Measurements from ENCODE around the gene RAB5A.
A peak's percentile ranks its signal among the peaks of the same experiment; 100 is the strongest.

The RAB5A gene

DNA sequence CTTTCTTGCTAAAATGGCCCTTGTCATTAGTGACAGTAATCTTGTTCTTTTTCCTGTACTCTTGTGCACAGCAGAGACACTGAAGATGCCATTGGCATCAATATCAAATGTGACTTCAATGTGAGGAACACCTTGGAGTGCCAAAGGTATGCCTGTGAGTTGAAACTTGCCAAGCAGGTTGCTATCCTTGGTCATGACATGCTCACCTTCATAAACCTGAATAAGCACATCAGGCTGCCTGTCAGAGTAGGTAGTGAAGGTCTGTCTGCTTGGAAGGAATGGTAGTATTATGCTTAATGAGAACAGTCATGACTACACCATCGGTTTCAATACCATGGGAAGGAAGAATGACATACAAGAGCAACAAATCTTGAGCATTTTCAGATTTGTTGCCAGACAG, 6.3 kb upstream of the RAB5A start:
- no peak overlapping the region for H4K12ac ChIP-seq (ENCODE audit: low read depth, low read length)
- H3K27ac ChIP-seq (ENCODE audit: low read depth, low read length) = no peak overlapping the region
- H2BK120ac ChIP-seq (ENCODE audit: insufficient read depth, low read length, poor library complexity) = no peak overlapping the region
- H3K18ac ChIP-seq (ENCODE audit: low read length) = no peak overlapping the region
- peak in 1 of 2 donors; percentile 38 for DNase-seq
- no peak overlapping the region for H3K23ac ChIP-seq (ENCODE audit: low read length)
- no peak overlapping the region for H3K9ac ChIP-seq (ENCODE audit: low read length)
- H4K8ac ChIP-seq (ENCODE audit: low read depth, low read length) = no peak overlapping the region
- no peaks in the 10 kb centered on the region for H3K79me2 ChIP-seq (ENCODE audit: control insufficient read depth, insufficient read depth, low read length, poor library complexity)
- no peaks in the 10 kb centered on the region for H3K36me3 ChIP-seq (ENCODE audit: control insufficient read depth in 1 of 2, insufficient read depth in 2 of 2, low read length in 2 of 2)
- no peaks in the 10 kb centered on the region for H3K27me3 ChIP-seq (ENCODE audit: insufficient read depth, low read length)
- H3K79me1 ChIP-seq (ENCODE audit: low read length) = no peaks in the 10 kb centered on the region
- H3K4me2 ChIP-seq (ENCODE audit: low read length) = no peak overlapping the region
- no CpG with 5 or more reads among the region's 1 CpG for WGBS (ENCODE audit: extremely low coverage, insufficient coverage, insufficient read length)
- no peak overlapping the region for H4K91ac ChIP-seq (ENCODE audit: low read depth, low read length)
- H3K9me3 ChIP-seq (ENCODE audit: insufficient read depth, low read depth, low read length) = no peaks in the 10 kb centered on the region
- H2AFZ ChIP-seq (ENCODE audit: insufficient read depth, low read length, poor library complexity) = no peak overlapping the region
- no peak overlapping the region for H2BK12ac ChIP-seq (ENCODE audit: low read length)
- no peak overlapping the region for H3K14ac ChIP-seq (ENCODE audit: low read length)
- H2AK5ac ChIP-seq (ENCODE audit: low read length) = no peak overlapping the region
- H3K4me3 ChIP-seq (ENCODE audit: low read depth, low read length) = no peak overlapping the region
- no peak overlapping the region for H2BK5ac ChIP-seq (ENCODE audit: low read depth, low read length, poor library complexity)
- peaks cover 0 to 4% of the 10 kb centered on the region in 2 experiments for H3K4me1 ChIP-seq (ENCODE audit: control insufficient read depth in 1 of 2, insufficient read depth in 2 of 2, low read length in 2 of 2)
- no peak overlapping the region for H3K4ac ChIP-seq (ENCODE audit: low read depth, low read length)

DNA sequence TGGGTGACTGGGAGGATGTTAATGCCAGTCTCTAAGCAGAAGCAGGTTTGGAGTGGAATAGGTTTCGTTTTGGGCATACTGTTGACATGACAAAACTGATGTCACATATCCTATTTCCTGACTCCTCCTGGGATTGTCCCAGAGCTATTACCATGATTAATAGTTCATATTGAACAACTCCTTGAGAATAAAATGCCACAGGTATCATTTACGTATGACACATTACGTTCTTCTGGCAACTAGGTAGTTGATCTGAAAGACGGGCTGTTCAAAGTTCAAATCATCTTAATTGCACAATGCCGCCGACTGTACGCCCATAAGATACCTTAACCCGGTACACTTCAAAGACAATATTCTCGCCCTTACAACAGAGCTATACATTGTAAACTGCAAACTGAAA, 1.4 kb upstream of the RAB5A start:
- no peak overlapping the region for H2BK5ac ChIP-seq (ENCODE audit: low read depth, low read length, poor library complexity)
- no peak overlapping the region for H3K14ac ChIP-seq (ENCODE audit: low read length)
- H3K4me2 ChIP-seq (ENCODE audit: low read length) = no peak overlapping the region
- H3K27ac ChIP-seq (ENCODE audit: low read depth, low read length) = no peak overlapping the region
- H2AFZ ChIP-seq (ENCODE audit: insufficient read depth, low read length, poor library complexity) = no peak overlapping the region
- H2BK12ac ChIP-seq (ENCODE audit: low read length) = no peak overlapping the region
- no peak overlapping the region for H3K4ac ChIP-seq (ENCODE audit: low read depth, low read length)
- no peaks in the 10 kb centered on the region for H3K36me3 ChIP-seq (ENCODE audit: control insufficient read depth in 1 of 2, insufficient read depth in 2 of 2, low read length in 2 of 2)
- H3K18ac ChIP-seq (ENCODE audit: low read length) = no peak overlapping the region
- H3K27me3 ChIP-seq (ENCODE audit: insufficient read depth, low read length) = no peaks in the 10 kb centered on the region
- no peak overlapping the region for H4K8ac ChIP-seq (ENCODE audit: low read depth, low read length)
- no peak overlapping the region for H3K9ac ChIP-seq (ENCODE audit: low read length)
- no peak overlapping the region for H4K91ac ChIP-seq (ENCODE audit: low read depth, low read length)
- H3K9me3 ChIP-seq (ENCODE audit: insufficient read depth, low read depth, low read length) = peaks cover 2% of the 10 kb centered on the region
- no peak overlapping the region for H4K12ac ChIP-seq (ENCODE audit: low read depth, low read length)
- H3K79me1 ChIP-seq (ENCODE audit: low read length) = peaks cover 13% of the 10 kb centered on the region
- H2AK5ac ChIP-seq (ENCODE audit: low read length) = no peak overlapping the region
- WGBS (ENCODE audit: extremely low coverage, insufficient coverage, insufficient read length) = no CpG with 5 or more reads among the region's 9 CpGs
- peaks cover 3 to 4% of the 10 kb centered on the region in 2 experiments for H3K4me1 ChIP-seq (ENCODE audit: control insufficient read depth in 1 of 2, insufficient read depth in 2 of 2, low read length in 2 of 2)
- H3K79me2 ChIP-seq (ENCODE audit: control insufficient read depth, insufficient read depth, low read length, poor library complexity) = peaks cover 12% of the 10 kb centered on the region
- H3K4me3 ChIP-seq (ENCODE audit: low read depth, low read length) = no peak overlapping the region
- no peak overlapping the region for H3K23ac ChIP-seq (ENCODE audit: low read length)
- peak in 1 of 2 donors; percentile 62 for DNase-seq
- H2BK120ac ChIP-seq (ENCODE audit: insufficient read depth, low read length, poor library complexity) = no peak overlapping the region

DNA sequence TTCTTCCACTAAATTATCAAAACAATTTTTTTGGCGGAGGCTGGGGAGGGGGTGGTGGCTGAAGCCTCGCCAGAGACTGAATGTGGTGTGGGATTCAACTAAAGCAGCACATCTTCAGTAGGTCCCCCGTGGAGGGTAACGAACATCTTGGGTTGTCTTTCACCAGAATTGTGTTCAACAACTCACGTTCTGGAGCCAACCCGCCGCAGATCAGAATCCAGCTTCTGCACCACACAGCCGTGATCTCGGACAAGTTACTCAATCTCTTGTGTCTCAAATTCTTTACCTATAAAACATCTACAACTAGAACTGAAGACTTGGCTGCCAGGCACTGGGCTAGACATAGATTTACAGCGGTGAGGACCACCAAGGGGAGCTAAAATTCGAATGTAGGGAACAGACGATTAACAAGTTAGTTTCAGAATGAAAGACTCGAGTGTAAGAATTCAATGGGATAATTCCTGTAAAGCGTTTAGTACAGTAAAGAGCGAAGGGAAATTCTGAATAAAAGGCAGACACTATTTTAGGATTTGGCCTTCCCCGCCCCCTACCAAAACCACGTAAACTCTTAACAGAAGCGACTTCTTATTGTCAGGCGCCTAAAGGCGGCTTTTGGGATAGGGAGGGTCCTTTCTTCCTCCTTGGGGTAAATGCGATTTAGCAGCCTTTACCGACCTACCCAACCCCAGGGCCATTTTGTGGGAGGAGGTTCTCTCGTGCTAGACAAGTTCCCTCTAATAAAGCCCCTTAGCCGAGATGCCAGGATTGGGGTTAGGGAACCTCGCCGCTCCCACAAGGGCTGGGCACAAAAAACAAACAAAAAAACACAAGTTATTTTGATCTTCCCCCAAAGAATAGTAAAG, 697 bp upstream of the RAB5A start:
- Histone ChIP-seq H3K27me3 (ENCODE audit: insufficient read depth, low read length) (no peaks in the 10 kb centered on the region), H2AK5ac (ENCODE audit: low read length) (no peak overlapping the region), H2BK5ac (ENCODE audit: low read depth, low read length, poor library complexity) (peak overlapping the region; percentile 28)

DNA sequence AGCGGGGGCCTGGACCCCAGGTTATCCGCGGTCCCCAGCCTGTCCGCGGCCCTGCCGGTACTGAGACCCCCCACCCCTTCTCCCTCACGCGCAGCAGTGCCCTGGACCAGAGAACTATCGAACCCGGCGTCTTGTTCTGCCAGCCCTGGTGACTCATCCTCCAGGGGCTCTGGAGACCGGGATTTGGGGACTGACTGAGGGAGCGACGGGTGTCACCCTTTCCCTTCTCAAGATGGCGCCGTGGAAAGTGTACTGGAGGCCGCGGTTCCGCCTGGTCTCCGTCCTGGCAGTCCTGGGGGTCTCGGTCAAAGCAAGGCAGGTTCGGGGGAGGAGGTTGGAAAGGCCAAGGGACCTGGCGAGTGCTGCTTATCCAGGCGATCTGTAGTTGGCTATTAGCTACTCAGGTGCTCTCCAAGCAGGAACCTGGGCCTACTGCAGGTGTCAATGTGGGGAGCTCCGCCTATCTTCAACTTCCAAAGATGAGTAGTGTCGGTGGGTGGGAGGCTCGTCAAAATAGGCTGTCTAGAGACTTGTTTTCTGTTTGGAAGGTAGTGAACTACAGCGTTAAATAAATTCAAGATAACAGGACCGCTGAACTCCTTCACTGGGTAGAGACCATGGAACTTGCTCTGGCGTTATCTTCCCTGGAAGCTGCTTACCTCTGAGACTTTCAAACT, 790 bp downstream of the RAB5A start:
- Histone ChIP-seq H3K27ac (ENCODE audit: low read depth, low read length) (peak overlapping the region; percentile 94), H3K4me3 (ENCODE audit: low read depth, low read length) (peak overlapping the region; percentile 95), H4K91ac (ENCODE audit: low read depth, low read length) (peak overlapping the region; percentile 92), H3K79me1 (ENCODE audit: low read length) (peaks cover 13% of the 10 kb centered on the region), H3K36me3 (ENCODE audit: control insufficient read depth in 1 of 2, insufficient read depth in 2 of 2, low read length in 2 of 2) (peaks cover 4 to 6% of the 10 kb centered on the region in 2 experiments), H3K9ac (ENCODE audit: low read length) (peak overlapping the region; percentile 90), H3K23ac (ENCODE audit: low read length) (no peak overlapping the region), H2BK12ac (ENCODE audit: low read length) (no peak overlapping the region), H3K4me1 (ENCODE audit: control insufficient read depth in 1 of 2, insufficient read depth in 2 of 2, low read length in 2 of 2) (peaks cover 3 to 4% of the 10 kb centered on the region in 2 experiments), H4K12ac (ENCODE audit: low read depth, low read length) (peak overlapping the region; percentile 85), H3K27me3 (ENCODE audit: insufficient read depth, low read length) (no peaks in the 10 kb centered on the region), H2AFZ (ENCODE audit: insufficient read depth, low read length, poor library complexity) (peak overlapping the region; percentile 61), H3K79me2 (ENCODE audit: control insufficient read depth, insufficient read depth, low read length, poor library complexity) (peaks cover 12% of the 10 kb centered on the region), H4K8ac (ENCODE audit: low read depth, low read length) (peak overlapping the region; percentile 92), H3K9me3 (ENCODE audit: insufficient read depth, low read depth, low read length) (peaks cover 2% of the 10 kb centered on the region), H3K14ac (ENCODE audit: low read length) (peak overlapping the region; percentile 94), H3K4me2 (ENCODE audit: low read length) (peak overlapping the region; percentile 52), H3K18ac (ENCODE audit: low read length) (peak overlapping the region; percentile 89), H2AK5ac (ENCODE audit: low read length) (peak overlapping the region; percentile 91), H2BK5ac (ENCODE audit: low read depth, low read length, poor library complexity) (peak overlapping the region; percentile 81), H2BK120ac (ENCODE audit: insufficient read depth, low read length, poor library complexity) (peak overlapping the region; percentile 69), H3K4ac (ENCODE audit: low read depth, low read length) (peak overlapping the region; percentile 88)
- peak; percentile 56 to 62 for DNase-seq
- no CpG with 5 or more reads among the region's 30 CpGs for WGBS (ENCODE audit: extremely low coverage, insufficient coverage, insufficient read length)

More for the DNA sequence above, 697 bp upstream of the RAB5A start:
- peaks cover 2% of the 10 kb centered on the region for H3K9me3 ChIP-seq (ENCODE audit: insufficient read depth, low read depth, low read length)
- no peak overlapping the region for H3K23ac ChIP-seq (ENCODE audit: low read length)
- H3K4me1 ChIP-seq (ENCODE audit: control insufficient read depth in 1 of 2, insufficient read depth in 2 of 2, low read length in 2 of 2) = peaks cover 3 to 4% of the 10 kb centered on the region in 2 experiments
- H3K9ac ChIP-seq (ENCODE audit: low read length) = peak overlapping the region; percentile 89
- H3K4ac ChIP-seq (ENCODE audit: low read depth, low read length) = no peak overlapping the region
- peak overlapping the region; percentile 36 for H3K14ac ChIP-seq (ENCODE audit: low read length)
- H2BK12ac ChIP-seq (ENCODE audit: low read length) = no peak overlapping the region
- peaks cover 13% of the 10 kb centered on the region for H3K79me1 ChIP-seq (ENCODE audit: low read length)
- peak overlapping the region; percentile 75 for H4K8ac ChIP-seq (ENCODE audit: low read depth, low read length)
- DNase-seq = peak in 1 of 2 donors; percentile 60
- no peaks in the 10 kb centered on the region for H3K36me3 ChIP-seq (ENCODE audit: control insufficient read depth in 1 of 2, insufficient read depth in 2 of 2, low read length in 2 of 2)
- H2AFZ ChIP-seq (ENCODE audit: insufficient read depth, low read length, poor library complexity) = peak overlapping the region; percentile 78
- no CpG with 5 or more reads among the region's 26 CpGs for WGBS (ENCODE audit: extremely low coverage, insufficient coverage, insufficient read length)
- peak overlapping the region; percentile 40 for H2BK120ac ChIP-seq (ENCODE audit: insufficient read depth, low read length, poor library complexity)
- peaks cover 12% of the 10 kb centered on the region for H3K79me2 ChIP-seq (ENCODE audit: control insufficient read depth, insufficient read depth, low read length, poor library complexity)
- peak overlapping the region; percentile 85 for H3K27ac ChIP-seq (ENCODE audit: low read depth, low read length)
- peak overlapping the region; percentile 52 for H3K4me2 ChIP-seq (ENCODE audit: low read length)
- peak overlapping the region; percentile 21 for H4K12ac ChIP-seq (ENCODE audit: low read depth, low read length)
- peak overlapping the region; percentile 75 for H4K91ac ChIP-seq (ENCODE audit: low read depth, low read length)
- H3K4me3 ChIP-seq (ENCODE audit: low read depth, low read length) = peak overlapping the region; percentile 69
- peak overlapping the region; percentile 16 for H3K18ac ChIP-seq (ENCODE audit: low read length)

Measured in trophoblast cell (in vitro differentiated cells and primary cell).